ENCODE measurements around the gene CBFA2T2.
"Not testable (repeated sequence)": the region's sequence is repeated elsewhere in the genome, so short reads cannot be mapped to it uniquely, and the experiment has no call there.

Gene CBFA2T2

GRCh38 chr20:33443512-33444239 is 46.2 kb upstream of the CBFA2T2 start, which contains the start of gene SNTA1:
SNTA1 (minus strand) TSS chr20:33443763; CDS start chr20:33443620, 143 bp downstream.
- TF ChIP-seq CTCF (IDR thresholded peaks at IDR 0.05): no peak
- DNase-seq: peak; percentile 96
- peaks cover 24% of the 10 kb centered on the region for H3K4me1 Mint-ChIP-seq
- H3K36me3 Mint-ChIP-seq (ENCODE audit: low read depth): no peaks in the 10 kb centered on the region
- peak within 1 kb of the TSS; percentile 78 for H3K27ac Mint-ChIP-seq
- peaks cover 44% of the 10 kb centered on the region for H3K27me3 Mint-ChIP-seq (ENCODE audit: low read depth, poor library complexity)
- H3K4me3 Mint-ChIP-seq: peak within 1 kb of the TSS; percentile 87
- peaks cover 10% of the 10 kb centered on the region for H3K9me3 Mint-ChIP-seq

GRCh38 chr20:33444797-33445560 is 44.9 kb upstream of the CBFA2T2 start:
- DNase-seq: no peak
- H3K27me3 Mint-ChIP-seq (ENCODE audit: low read depth, poor library complexity): peaks cover 44% of the 10 kb centered on the region
- H3K9me3 Mint-ChIP-seq: peaks cover 17% of the 10 kb centered on the region
- H3K4me1 Mint-ChIP-seq: peaks cover 24% of the 10 kb centered on the region
- TF ChIP-seq CTCF (IDR thresholded peaks at IDR 0.05): no peak
- H3K27ac Mint-ChIP-seq: no peak overlapping the region
- H3K4me3 Mint-ChIP-seq: peak overlapping the region; percentile 87
- H3K36me3 Mint-ChIP-seq (ENCODE audit: low read depth): no peaks in the 10 kb centered on the region

- H3K4me1 Mint-ChIP-seq: peaks cover 24% of the 10 kb centered on the region
- TF ChIP-seq CTCF (IDR thresholded peaks at IDR 0.05): no peak
- no peak overlapping the region for H3K27ac Mint-ChIP-seq
- DNase-seq: no peak
- peaks cover 44% of the 10 kb centered on the region for H3K27me3 Mint-ChIP-seq (ENCODE audit: low read depth, poor library complexity)
- H3K9me3 Mint-ChIP-seq: peaks cover 17% of the 10 kb centered on the region
- H3K36me3 Mint-ChIP-seq (ENCODE audit: low read depth): no peaks in the 10 kb centered on the region
- no peak overlapping the region for H3K4me3 Mint-ChIP-seq
These were observed 43.8 kb upstream of the CBFA2T2 start for GRCh38 chr20:33445881-33446625.

GRCh38 chr20:33450867-33451266 is 39.0 kb upstream of the CBFA2T2 start:
- no peaks in the 10 kb centered on the region for H3K36me3 Mint-ChIP-seq (ENCODE audit: low read depth)
- no peak overlapping the region for H3K27ac Mint-ChIP-seq
- H3K4me1 Mint-ChIP-seq: peaks cover 8% of the 10 kb centered on the region
- peaks cover 27% of the 10 kb centered on the region for H3K27me3 Mint-ChIP-seq (ENCODE audit: low read depth, poor library complexity)
- peaks cover 17% of the 10 kb centered on the region for H3K9me3 Mint-ChIP-seq
- no peak for DNase-seq
- TF ChIP-seq CTCF (IDR thresholded peaks at IDR 0.05): no peak
- H3K4me3 Mint-ChIP-seq: no peak overlapping the region

- DNase-seq: peak; percentile 93
- not testable (repeated sequence) for H3K27ac Mint-ChIP-seq; H3K9me3 Mint-ChIP-seq; H3K4me3 Mint-ChIP-seq; H3K36me3 Mint-ChIP-seq (ENCODE audit: low read depth); H3K4me1 Mint-ChIP-seq
- peak; percentile 97 for TF ChIP-seq CTCF (IDR thresholded peaks at IDR 0.05)
- H3K27me3 Mint-ChIP-seq (ENCODE audit: low read depth, poor library complexity): peaks cover 51% of the 10 kb centered on the region
These were observed 32.8 kb upstream of the CBFA2T2 start for GRCh38 chr20:33456916-33457642.
